NCI-H2029 (cell line): ENCODE results near the gene SLC16A2.
"Not testable (repeated sequence)": the region's sequence is repeated elsewhere in the genome, so short reads cannot be mapped to it uniquely, and the experiment has no call there.

Source experiments
- DNase-seq: peaks from one replicate; lab custom pipeline; 2025; lab: John Stamatoyannopoulos, UW

SLC16A2 gene

GRCh38 chrX:74507191-74507590 lies 85.9 kb downstream of the SLC16A2 start:
- no peak for DNase-seq

- DNase-seq: no peak
Observed at GRCh38 chrX:74509989-74510388, 88.7 kb downstream of the SLC16A2 start.

DNA sequence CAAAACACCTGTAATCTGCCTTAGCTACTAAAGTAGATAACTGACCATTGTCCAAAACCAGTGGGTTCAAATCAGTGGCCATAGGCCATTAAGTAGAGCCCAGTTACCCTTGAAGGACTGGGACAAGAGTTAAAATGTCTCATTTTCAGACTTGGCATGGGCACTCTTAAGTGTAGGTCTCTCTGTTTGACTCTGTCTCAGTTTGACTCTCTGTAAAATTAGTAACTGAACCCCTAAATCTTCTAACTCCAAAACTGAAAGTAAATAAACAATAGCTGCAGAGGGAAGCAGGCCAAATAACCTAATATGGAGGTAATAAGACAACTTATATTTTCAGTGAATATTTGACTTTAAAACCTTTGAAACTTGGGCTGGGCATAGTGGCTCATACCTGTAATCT lies 89.1 kb downstream of the SLC16A2 start:
- DNase-seq: no peak

GRCh38 chrX:74511704-74512103 lies 90.4 kb downstream of the SLC16A2 start:
- DNase-seq: no peak

DNA sequence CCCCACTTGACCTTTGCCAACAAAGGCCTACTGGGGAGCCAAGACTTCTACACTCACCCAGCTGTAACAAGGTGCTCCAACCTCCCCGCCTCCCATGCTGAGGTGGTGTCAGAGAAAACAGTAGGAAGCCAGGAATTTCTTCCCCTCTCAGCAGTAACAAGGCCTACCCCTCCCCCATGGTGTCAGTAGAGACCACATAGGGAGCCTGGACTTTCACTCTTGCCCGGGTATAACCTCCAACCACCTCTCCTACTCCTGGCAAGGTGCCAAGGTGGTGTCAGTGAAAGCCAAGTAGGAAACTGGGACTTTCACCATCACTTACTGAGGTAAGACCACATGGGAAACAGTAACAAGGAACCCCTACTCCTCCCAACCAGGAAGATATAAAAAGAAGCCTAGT lies 93.1 kb downstream of the SLC16A2 start:
- no peak for DNase-seq

- no peak for DNase-seq
Observed at GRCh38 chrX:74515356-74515755, 94.1 kb downstream of the SLC16A2 start.

DNA sequence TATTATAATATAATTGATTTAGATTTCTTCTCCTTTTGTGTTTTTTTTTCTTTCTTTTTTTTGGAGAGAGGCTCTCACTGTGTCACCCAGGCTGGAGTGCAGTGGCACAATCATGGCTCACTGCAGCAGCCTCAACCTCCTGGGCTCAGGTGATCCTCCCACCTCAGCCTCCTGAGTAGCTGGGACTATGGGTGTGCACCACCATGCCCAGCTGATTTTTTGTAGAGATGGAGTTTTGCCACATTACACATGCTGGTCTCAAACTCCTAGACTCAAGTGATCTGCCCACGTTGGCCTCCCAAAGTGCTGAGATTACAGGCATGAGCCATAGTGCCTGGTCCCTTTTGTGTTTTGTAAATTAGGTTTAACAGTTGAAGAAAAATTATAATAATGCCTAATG lies 94.7 kb downstream of the SLC16A2 start:
- DNase-seq: not testable (repeated sequence)

DNA sequence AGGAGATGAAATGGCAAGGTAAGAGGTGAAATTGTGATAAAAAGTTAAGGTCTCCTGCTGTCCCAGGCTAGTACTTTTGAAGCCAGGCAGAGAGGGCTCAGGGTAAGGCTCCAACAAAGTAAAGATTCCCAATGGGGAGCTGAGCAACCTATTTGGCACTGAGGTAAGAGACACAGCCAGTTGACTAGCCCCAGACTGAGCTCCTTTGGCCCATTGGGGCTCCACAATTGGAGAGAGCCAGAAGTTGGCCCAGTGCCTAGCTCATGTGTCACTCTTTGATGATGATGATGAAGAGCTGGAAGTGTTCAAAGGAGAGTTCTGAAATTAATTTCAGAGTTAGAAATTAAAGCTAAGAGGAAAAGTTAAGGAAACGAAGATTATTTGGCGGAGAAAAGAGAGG lies 98.6 kb downstream of the SLC16A2 start:
- no peak for DNase-seq

GRCh38 chrX:74520291-74520690 lies 99.0 kb downstream of the SLC16A2 start:
- no peak for DNase-seq

DNA sequence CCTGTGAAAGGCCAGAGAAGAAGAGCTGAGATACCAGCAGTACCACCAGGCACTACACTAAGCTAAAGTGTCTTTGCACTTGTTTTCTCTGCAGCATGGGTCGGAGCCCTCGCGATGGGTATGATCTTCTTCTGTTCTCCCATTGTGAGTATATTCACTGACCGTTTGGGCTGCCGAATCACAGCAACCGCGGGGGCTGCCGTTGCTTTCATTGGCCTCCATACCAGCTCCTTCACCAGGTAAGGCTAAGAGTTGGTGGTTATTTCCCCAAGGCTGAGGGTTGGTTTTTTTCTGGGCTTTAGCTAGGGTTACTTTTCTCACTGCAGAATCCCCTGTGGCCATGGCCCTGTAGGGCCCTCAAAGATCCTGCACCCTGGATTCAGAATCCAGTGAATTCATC lies 99.6 kb downstream of the SLC16A2 start:
- DNase-seq: no peak

- no peak for DNase-seq
Observed at GRCh38 chrX:74521961-74522751, 100.9 kb downstream of the SLC16A2 start.

GRCh38 chrX:74523224-74523623 lies 101.9 kb downstream of the SLC16A2 start:
- DNase-seq: no peak

- no peak for DNase-seq
Observed at GRCh38 chrX:74523870-74524735, 102.8 kb downstream of the SLC16A2 start.

- no peak for DNase-seq
Observed at GRCh38 chrX:74525116-74525515, 103.8 kb downstream of the SLC16A2 start.

- no peak for DNase-seq
Observed at GRCh38 chrX:74526764-74527163, 105.5 kb downstream of the SLC16A2 start.

DNA sequence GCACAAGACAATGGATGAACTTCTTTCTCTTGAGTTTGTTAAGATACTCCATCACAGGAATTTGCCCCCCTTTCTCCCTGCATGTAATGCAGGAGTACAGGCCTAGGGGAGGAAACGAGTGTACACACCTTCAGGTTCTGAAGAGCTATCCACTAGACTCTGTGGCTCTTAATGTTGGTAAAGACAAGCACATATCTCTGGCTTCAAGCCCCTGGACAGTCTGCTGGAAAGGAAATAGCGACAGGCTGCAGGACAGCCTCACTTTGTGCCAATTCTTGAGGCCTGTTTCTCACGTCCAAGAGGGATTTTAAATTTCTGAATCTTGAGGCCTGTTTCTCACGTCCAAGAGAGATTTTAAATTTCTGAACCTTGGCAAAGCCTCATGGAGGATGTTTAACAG lies 106.1 kb downstream of the SLC16A2 start:
- DNase-seq: no peak

- no peak for DNase-seq
Observed at GRCh38 chrX:74529311-74529710, 108.0 kb downstream of the SLC16A2 start.

- no peak for DNase-seq
Observed at GRCh38 chrX:74531081-74531480, 109.8 kb downstream of the SLC16A2 start.

- DNase-seq: no peak
Observed at GRCh38 chrX:74534569-74535038, 113.3 kb downstream of the SLC16A2 start.

DNA sequence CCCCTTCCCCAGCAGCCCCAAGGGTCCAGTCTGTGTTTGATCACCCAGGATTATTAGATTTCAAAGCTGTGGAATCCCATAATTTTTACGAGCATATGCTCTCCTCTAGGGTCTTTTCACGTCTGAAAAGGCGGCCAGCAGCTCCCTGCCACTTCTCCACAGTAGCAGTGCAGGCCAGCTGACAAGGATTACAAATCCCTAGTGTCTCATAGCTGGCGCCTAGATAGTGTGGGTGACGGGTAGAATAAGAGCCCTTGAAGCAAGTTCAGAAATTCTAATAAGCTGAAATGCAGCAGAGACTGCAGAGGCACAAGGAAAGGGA lies 113.8 kb downstream of the SLC16A2 start:
- no peak for DNase-seq

DNA sequence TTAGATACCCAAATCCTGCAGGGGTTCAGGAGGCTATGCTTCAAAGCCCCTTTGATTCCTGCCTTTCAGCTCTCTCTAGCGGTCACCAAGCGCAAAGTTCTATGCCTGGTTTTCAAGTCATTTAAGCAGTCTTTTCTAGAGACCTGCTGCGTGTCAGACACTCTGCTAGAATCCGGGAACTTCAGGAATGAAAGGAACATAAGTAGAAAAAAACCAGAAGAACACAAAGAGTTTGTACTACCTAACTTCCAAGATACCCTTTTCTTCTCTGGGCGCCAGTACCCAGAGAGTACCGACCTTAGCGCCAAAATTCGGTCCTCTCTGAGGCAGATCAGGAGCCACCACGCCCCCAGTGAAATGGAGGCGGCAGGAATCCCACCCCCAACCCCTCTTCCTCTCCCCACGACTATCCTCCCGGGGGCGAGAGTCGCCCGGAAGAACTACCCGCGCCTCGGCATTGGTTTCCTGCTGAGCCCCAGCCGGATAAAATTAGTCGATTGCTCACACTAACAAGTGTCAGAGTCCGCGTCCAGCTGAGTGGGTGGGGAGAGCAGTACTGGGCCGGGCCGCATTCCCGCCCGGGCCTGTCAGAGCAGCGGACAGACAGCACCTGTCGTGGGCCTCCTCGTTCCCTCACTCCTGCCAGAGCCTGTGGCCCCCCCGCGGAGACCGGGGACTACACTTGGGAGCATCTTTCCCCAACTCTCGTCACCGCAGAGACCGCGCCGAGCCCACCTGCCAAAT lies 114.3 kb downstream of the SLC16A2 start:
- no peak for DNase-seq

- DNase-seq: peak; percentile 51
Observed at GRCh38 chrX:74536152-74536831, 115.0 kb downstream of the SLC16A2 start.
